Camera-type eye (tissue), 1 donor: ENCODE measurements around the gene CNGB1. TPM values are rescaled to one million over a fixed set of nuclear protein-coding genes. Genes with fewer than 3 reads are reported as not detected.

ENCODE experiments used
- total RNA-seq: library from RNA; depleted of rRNA; stranded (reverse); fragments of >200 nt; gene quantifications from one replicate; pipeline ENCODE4 v1.2.3, GENCODE V29; 2014

Gene CNGB1
- total RNA-seq = 50.7 TPM

GRCh38 chr16:57970970-57971369 lies at the start of gene CNGB1:
CNGB1 (minus strand) TSS chr16:57971128; CDS start chr16:57967286, 3,842 bp downstream.

GRCh38 chr16:58000706-58001676 lies 30.1 kb upstream of the CNGB1 start, which contains the start of gene USB1:
USB1 (plus strand) TSS chr16:58001407; CDS start chr16:58001484, 77 bp downstream.

GRCh38 chr16:57999971-58000705 lies 29.2 kb upstream of the CNGB1 start, which contains the start of gene ZNF319:
ZNF319 (minus strand) TSS chr16:58000672; CDS start chr16:57998265, 2,407 bp downstream.

Other genes with a start within 250 kb of the CNGB1 start
- 30.8 TPM for gene KATNB1, start 235.4 kb downstream of the CNGB1 start, total RNA-seq
- 84.1 TPM for gene KIFC3, start 168.6 kb downstream of the CNGB1 start, total RNA-seq
- gene ZNF319, start 29.5 kb upstream of the CNGB1 start, total RNA-seq = 10.2 TPM
- 21.2 TPM for gene USB1, start 30.3 kb upstream of the CNGB1 start, total RNA-seq
- 25.2 TPM for gene MMP15, start 54.6 kb upstream of the CNGB1 start, total RNA-seq
- 79.6 TPM for gene CFAP20, start 158.3 kb upstream of the CNGB1 start, total RNA-seq
- gene CSNK2A2, start 227.0 kb upstream of the CNGB1 start, total RNA-seq = 49.1 TPM